ENCODE data around the gene DMRTB1. TPM values are rescaled to one million over a fixed set of nuclear protein-coding genes. Genes with fewer than 3 reads are reported as not detected.

Gene DMRTB1
- total and polyA plus RNA-seq, 9 of the 15 experiments (the other 6 are each of a cell fraction or from before 2014, with no cell fraction given): 0.06 to 0.35 (median 0.13) TPM; not detected in 3

- 1% methylated on average over 22 of the region's 23 CpGs for WGBS (ENCODE audit: insufficient coverage, low coverage, missing lambda C conversion rate)
- Histone ChIP-seq H3K27me3 (ENCODE audit: control insufficient read depth in 2 of 2, insufficient read depth in 2 of 2, low read length in 2 of 2) (peaks cover 51 to 94% of the 10 kb centered on the region in 2 experiments), H2AFZ (ENCODE audit: low read depth, low read length) (no peak overlapping the region), H3K9me3 (replicated peaks; ENCODE audit: control insufficient read depth, insufficient read depth, low read depth, low read length) (no peaks in the 10 kb centered on the region), H3K79me2 (ENCODE audit: control insufficient read depth, insufficient read depth, low read length) (no peaks in the 10 kb centered on the region), H3K4me3 (no peak overlapping the region), H3K4me2 (ENCODE audit: insufficient read depth, low read length) (no peak overlapping the region), H3K4me1 (replicated peaks in 1 of 2; ENCODE audit: control insufficient read depth in 2 of 2, insufficient read depth in 2 of 2, low read length in 2 of 2) (peaks cover 0 to 15% of the 10 kb centered on the region in 2 experiments; a peak in 1 of 5 replicates), H4K20me1 (replicated peaks; ENCODE audit: control insufficient read depth, insufficient read depth, low read length) (peaks cover 8% of the 10 kb centered on the region), H3K36me3 (ENCODE audit: control insufficient read depth, insufficient read depth, low read length) (no peaks in the 10 kb centered on the region), H3K9ac (ENCODE audit: insufficient read depth in 1 of 2, low read depth in 2 of 2, low read length in 2 of 2) (peak overlapping the region in 1 of 2 experiments; percentile 24; a peak in 2 of 4 replicates), H3K27ac (ENCODE audit: extremely low read depth, low read depth, low read length) (no peak overlapping the region), H3K9me1 (ENCODE audit: control insufficient read depth, insufficient read depth, low read length) (peaks cover 4% of the 10 kb centered on the region)
- ATAC-seq (peak; percentile 59), DNase-seq (ENCODE audit: extremely low read depth in 1 of 4, low spot score in 3 of 4) (peak in 3 of 4 experiments; percentile 15 to 67 (median 63)), FAIRE-seq (no peak)
- in situ Hi-C loops (cut with MboI) (no loop called here), intact Hi-C loops (cut with micrococcal nuclease) (no loop called here)
- ChIA-PET CTCF (ENCODE audit: low intra/inter-chr PET ratio) (no interaction called here), POLR2A (interaction anchor here (0.8 to 1.7 kb wide), 2 partner anchors 8 to 36 kb away, joined by 4 read pairs; no protein-coding TSS in a partner anchor)
- TF ChIP-seq SREBF2 (CRISPR knock-in tag; IDR thresholded peaks at IDR 0.05) (no peak), VEZF1 (CRISPR knock-in tag; IDR thresholded peaks at IDR 0.05) (peak; percentile 31; the same call in 1 of the 2 replicates), BHLHE40 (IDR thresholded peaks at IDR 0.05; ENCODE audit: low read length) (peak; percentile 48)
- no TSS peak for BruUV-seq (replicated peaks)
Observed at GRCh38 chr1:53508991-53509666, 49.9 kb downstream of the DMRTB1 start.

Data from K562 (cell line).